Measurements from ENCODE around the gene PSMD7.

GRCh38 chr16:74322301-74322710 lies 25.7 kb downstream of the PSMD7 start:
- TF ChIP-seq CTCF (IDR thresholded peaks at IDR 0.05; ENCODE audit: low read length) (no peak), EZH2phosphoT487 (IDR thresholded peaks at IDR 0.05; ENCODE audit: low read length) (no peak)
